AG04449 (cell line): ENCODE data around the gene CRYGC.
"Not testable (repeated sequence)": the region's sequence is repeated elsewhere in the genome, so short reads cannot be mapped to it uniquely, and the experiment has no call there.

Experiments used
- CTCF ChIA-PET: fragments of 350-600 bp; formaldehyde crosslinking; extraction: SDS; loops from one replicate; lab custom pipeline; 2021; ENCODE audit warnings: antibody characterized with exemption; lab: Yijun Ruan, JAX
- POLR2A ChIA-PET: fragments of 400-600, 350-600 bp; formaldehyde crosslinking; extraction: SDS; loops from one replicate; lab custom pipeline; 2020; ENCODE audit warnings: antibody characterized with exemption, inconsistent platforms; lab: Yijun Ruan, JAX
- DNase-seq: peaks from one replicate; pipeline ENCODE4 v3.0.0-alpha.2; 2010; ENCODE audit warnings: low read depth, low spot score
- H3K4me3 ChIP-seq: 2 replicates; pipeline ENCODE4 v1.5.1; 2011; ENCODE audit warnings: low read depth, mild to moderate bottlenecking, control low read depth, low read length
- TF ChIP-seq, protein P1 (sequence below): IDR thresholded peaks from one replicate; pipeline ENCODE4 v1.5.1; 2011; ENCODE audit warnings: mild to moderate bottlenecking, moderate library complexity, low read length, control low read depth, inconsistent platforms; ENCODE audit not compliant: insufficient read depth; ENCODE audit errors: missing control alignments

CRYGC gene

DNA sequence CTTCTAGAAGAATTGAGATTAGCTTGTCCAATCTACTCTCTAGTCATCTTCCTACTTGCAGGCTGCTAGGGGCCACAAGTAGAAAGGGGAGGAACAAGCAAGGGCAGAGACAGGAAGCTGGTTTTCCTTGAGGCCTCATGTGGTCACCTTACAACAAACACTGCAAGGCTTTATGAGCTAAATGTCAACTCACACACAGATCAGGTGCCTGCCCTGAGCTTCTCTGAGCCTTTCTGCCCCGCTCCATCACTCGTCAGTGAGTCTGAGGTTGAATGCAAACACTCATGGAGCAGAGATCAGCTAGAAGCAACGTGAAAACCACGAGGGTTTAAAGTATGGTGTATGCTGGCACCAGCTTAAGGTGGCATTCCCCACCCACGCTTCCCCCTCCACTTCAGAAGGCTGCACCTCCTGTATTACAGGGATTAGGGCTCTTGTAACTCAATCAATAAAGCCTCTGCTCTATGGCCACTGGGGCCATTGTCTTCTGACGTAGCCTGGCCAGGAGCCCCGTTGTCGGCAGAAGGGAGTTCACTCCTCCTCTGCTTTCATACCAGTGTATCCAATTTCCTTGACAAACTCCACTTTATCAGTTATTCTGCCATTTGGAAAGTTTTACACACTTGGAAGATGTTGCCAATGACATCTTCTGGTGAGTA lies 5.4 kb upstream of the CRYGC start:
- POLR2A ChIA-PET: no interaction called here
- TF ChIP-seq, protein P1, sequence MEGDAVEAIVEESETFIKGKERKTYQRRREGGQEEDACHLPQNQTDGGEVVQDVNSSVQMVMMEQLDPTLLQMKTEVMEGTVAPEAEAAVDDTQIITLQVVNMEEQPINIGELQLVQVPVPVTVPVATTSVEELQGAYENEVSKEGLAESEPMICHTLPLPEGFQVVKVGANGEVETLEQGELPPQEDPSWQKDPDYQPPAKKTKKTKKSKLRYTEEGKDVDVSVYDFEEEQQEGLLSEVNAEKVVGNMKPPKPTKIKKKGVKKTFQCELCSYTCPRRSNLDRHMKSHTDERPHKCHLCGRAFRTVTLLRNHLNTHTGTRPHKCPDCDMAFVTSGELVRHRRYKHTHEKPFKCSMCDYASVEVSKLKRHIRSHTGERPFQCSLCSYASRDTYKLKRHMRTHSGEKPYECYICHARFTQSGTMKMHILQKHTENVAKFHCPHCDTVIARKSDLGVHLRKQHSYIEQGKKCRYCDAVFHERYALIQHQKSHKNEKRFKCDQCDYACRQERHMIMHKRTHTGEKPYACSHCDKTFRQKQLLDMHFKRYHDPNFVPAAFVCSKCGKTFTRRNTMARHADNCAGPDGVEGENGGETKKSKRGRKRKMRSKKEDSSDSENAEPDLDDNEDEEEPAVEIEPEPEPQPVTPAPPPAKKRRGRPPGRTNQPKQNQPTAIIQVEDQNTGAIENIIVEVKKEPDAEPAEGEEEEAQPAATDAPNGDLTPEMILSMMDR: no peak
- no peak overlapping the region for H3K4me3 ChIP-seq
- CTCF ChIA-PET: no interaction called here
- DNase-seq: no peak

DNA sequence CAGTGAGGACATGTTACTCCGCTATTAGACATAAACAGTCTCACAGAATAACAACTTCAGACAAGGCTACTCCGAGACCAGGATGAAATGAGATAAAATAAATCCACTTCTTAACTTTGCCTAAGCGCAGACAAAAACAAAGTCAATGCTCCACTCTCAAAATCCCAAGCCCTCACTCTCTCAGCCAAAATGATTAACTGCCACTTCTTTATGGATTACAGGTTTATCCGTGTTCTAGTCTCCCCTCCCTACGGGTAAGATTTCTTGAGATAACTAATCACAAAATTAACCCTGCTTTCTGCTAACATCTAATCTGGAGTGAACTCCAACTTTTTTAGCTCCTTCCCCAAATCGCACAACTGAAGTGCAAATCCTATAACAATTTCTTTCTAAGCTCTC lies 1.1 kb upstream of the CRYGC start:
- TF ChIP-seq, protein P1: no peak
- CTCF ChIA-PET: interaction anchor here (1.2 kb wide), 1 partner anchor 45 kb away, joined by 3 read pairs; no protein-coding TSS in a partner anchor
- DNase-seq: no peak
- POLR2A ChIA-PET: no interaction called here
- no peak overlapping the region for H3K4me3 ChIP-seq

DNA sequence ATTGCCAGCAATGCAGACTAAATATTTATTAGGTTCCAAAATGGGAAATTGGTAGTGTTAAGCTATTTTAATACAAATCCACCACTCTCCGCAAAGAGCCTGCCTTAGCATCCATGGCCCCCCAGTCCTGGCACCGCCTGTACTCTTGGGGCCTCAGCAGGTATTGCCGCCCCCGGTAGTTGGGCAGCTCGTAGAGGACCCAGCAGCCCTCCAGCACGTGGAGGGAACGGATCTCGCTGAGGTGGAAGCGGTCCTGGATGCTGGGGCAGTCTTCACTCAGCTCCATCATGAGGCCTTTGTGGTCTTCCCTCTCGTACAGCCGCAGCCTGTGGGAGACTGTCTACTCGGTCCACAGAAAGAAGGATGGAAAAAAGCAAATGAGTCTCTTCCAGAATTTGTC lies 1.5 kb downstream of the CRYGC start:
- TF ChIP-seq, protein P1: no peak
- ChIA-PET CTCF (interaction anchor here (1.7 kb wide), 1 partner anchor 48 kb away, joined by 7 read pairs; no protein-coding TSS in a partner anchor), POLR2A (no interaction called here)
- DNase-seq: no peak
- no peak overlapping the region for H3K4me3 ChIP-seq

DNA sequence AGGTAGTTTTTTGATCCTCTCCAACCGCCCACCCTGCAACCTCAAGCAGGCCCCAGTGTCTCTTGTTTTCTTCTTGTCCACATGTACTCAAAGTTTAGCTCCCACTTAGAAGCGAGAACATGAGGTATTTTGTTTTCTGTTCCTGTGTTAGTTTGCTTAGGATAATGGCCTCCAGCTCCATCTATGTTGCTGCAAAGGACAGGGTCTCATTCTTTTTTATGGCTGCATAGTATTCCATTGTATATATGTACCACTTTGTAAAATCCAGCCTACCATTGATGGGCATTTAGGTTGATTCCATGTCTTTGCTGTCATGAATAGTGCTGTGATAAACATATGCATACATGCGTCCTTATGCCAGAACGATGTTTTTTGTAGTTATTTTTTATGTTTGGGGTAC lies 2.5 kb downstream of the CRYGC start:
- ChIA-PET CTCF (no interaction called here), POLR2A (no interaction called here)
- TF ChIP-seq, protein P1: no peak
- no peak overlapping the region for H3K4me3 ChIP-seq
- no peak for DNase-seq

DNA sequence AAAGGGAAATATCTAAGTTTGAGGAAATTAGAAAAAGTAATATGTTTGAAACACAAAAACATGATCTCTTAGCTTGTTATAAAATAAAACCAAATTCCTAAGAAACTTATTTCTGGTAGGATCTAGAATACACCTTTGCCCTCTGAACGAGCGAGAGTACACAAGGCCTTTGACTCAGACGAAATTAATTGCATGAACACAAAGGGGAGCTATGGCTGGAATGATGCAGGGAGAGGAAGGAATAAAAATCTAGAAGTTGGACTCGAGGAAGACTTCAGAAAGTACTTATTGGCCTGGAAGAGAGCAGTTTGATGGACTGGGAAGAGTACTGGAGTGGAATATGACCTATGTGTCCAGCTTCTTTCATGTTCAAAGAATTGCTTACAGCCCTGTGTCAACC lies 4.4 kb downstream of the CRYGC start:
- no peak for DNase-seq
- TF ChIP-seq, protein P1: no peak
- H3K4me3 ChIP-seq: no peak overlapping the region
- ChIA-PET CTCF (interaction anchor here (1.0 to 1.8 kb wide), 2 partner anchors 17 to 85 kb away, joined by 3 to 4 read pairs; no protein-coding TSS in a partner anchor), POLR2A (no interaction called here)

DNA sequence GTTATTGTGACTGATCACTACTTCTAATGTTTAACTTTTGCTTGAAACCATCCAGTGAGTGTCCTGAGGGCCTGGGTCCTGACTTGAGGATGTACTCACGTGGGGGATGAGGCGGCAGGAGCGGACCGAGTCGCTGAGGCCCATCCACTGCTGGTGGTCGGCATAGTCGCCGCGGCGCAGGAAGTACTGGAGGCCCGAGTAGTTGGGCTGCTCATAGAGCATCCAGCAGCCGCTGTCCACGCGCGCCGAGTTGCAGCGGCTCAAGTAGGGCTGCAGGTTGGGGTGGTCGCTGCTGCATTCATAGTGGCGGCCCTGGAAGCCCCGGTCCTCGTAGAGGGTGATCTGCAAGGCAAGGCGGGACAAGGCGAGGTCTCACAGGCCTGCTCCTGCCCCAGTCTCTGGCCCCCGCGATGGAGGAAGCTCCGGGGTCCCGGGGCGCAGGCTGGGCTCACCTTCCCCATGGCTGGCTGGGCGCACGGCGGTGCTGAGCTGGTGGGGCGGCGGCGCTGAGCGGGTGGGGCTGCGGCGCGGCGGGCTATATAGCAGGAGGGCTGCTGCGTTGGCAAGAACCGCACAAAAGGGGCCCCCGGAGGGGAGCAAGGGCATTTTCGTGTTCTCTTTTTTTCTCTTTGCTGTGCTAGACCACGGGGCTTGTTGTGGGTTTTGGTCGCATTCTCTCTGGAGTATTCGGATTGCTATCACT lies 5.5 kb downstream of the CRYGC start, which contains the start of gene CRYGD:
Gene CRYGD, minus strand, starts transcription at position 512 of the 703 bp plus-strand sequence. Its CDS starts 51 bp downstream, at position 461.
- CTCF ChIA-PET, DNase-seq, POLR2A ChIA-PET, H3K4me3 ChIP-seq: not testable (repeated sequence)
